Measurements from ENCODE around the gene NLGN1. TPM values are rescaled to one million over a fixed set of nuclear protein-coding genes. Genes with fewer than 3 reads are reported as not detected.

NLGN1 gene
- total RNA-seq, 3 donors from 2014 or later (not counting 1 experiment from before 2014, with no cell fraction given) = not detected

DNA sequence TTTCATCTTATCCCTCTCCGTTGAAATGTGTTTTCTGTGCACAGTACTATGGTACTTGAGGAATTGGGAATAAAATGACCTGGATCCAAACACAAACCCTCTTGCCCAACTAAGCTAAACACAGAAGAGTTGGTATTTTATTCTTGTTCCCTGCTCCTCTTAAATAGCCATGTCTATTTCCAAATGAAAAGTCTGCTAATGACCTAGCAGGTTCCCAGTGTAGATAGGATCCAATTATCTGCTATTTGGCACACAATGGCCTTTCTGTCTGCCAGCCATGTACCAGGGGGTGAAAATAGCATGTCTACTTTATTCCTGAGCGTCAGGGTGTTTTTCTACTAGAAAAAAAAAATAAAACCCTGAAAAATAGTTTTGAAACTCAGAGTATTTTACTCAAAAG, 804.6 kb downstream of the NLGN1 start:
- Mint-ChIP-seq H3K36me3 (no peaks in the 10 kb centered on the region), H3K4me3 (no peak overlapping the region), H3K4me1 (no peaks in the 10 kb centered on the region), H3K9me3 (peaks cover 5 to 8% of the 10 kb centered on the region in 2 donors), H3K27me3 (ENCODE audit: low read depth in 2 of 2) (no peaks in the 10 kb centered on the region), H3K27ac (no peak overlapping the region)
- TF ChIP-seq, protein P1, sequence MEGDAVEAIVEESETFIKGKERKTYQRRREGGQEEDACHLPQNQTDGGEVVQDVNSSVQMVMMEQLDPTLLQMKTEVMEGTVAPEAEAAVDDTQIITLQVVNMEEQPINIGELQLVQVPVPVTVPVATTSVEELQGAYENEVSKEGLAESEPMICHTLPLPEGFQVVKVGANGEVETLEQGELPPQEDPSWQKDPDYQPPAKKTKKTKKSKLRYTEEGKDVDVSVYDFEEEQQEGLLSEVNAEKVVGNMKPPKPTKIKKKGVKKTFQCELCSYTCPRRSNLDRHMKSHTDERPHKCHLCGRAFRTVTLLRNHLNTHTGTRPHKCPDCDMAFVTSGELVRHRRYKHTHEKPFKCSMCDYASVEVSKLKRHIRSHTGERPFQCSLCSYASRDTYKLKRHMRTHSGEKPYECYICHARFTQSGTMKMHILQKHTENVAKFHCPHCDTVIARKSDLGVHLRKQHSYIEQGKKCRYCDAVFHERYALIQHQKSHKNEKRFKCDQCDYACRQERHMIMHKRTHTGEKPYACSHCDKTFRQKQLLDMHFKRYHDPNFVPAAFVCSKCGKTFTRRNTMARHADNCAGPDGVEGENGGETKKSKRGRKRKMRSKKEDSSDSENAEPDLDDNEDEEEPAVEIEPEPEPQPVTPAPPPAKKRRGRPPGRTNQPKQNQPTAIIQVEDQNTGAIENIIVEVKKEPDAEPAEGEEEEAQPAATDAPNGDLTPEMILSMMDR (IDR thresholded peaks at IDR 0.05) = no peak
- DNase-seq (no peak), ATAC-seq (no peak)
- Histone ChIP-seq H3K36me3 (ENCODE audit: control insufficient read depth, insufficient read depth, low read length) (no peaks in the 10 kb centered on the region), H3K4me1 (ENCODE audit: control insufficient read depth, insufficient read depth, low read length) (no peaks in the 10 kb centered on the region), H3K27ac (ENCODE audit: low read length) (no peak overlapping the region), H3K27me3 (ENCODE audit: control insufficient read depth, insufficient read depth, low read length) (no peaks in the 10 kb centered on the region), H3K9me3 (ENCODE audit: control insufficient read depth, insufficient read depth, low read length) (no peaks in the 10 kb centered on the region), H3K4me3 (ENCODE audit: low read length) (no peak overlapping the region)
- 57% methylated on average over 1 of the region's 2 CpGs for WGBS (ENCODE audit: insufficient coverage)
- intact Hi-C loops (cut with micrococcal nuclease) = no loop called here

DNA sequence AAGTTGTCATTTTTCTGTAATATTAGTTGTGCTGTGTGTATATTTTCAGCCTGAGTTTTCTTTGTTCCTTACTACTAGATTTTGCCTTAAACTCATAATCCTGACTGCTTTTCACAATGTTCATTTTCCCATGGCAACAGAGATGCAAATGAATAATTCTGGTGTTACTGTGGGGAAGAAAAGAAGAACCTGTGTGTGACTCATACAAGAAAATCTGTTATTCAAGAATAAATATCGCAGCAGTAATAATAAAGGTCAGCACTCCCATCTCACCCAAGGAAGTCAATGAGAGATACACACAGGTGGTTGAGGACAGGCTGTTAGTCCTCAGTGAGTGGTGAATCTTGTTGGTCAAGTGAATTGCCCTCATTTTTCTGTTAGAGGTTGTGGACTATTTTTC, 805.0 kb downstream of the NLGN1 start:
- Mint-ChIP-seq H3K36me3 (no peaks in the 10 kb centered on the region), H3K9me3 (peaks cover 4 to 7% of the 10 kb centered on the region in 2 donors), H3K27me3 (ENCODE audit: low read depth in 2 of 2) (no peaks in the 10 kb centered on the region), H3K27ac (no peak overlapping the region), H3K4me3 (no peak overlapping the region), H3K4me1 (no peaks in the 10 kb centered on the region)
- Histone ChIP-seq H3K36me3 (ENCODE audit: control insufficient read depth, insufficient read depth, low read length) (no peaks in the 10 kb centered on the region), H3K9me3 (ENCODE audit: control insufficient read depth, insufficient read depth, low read length) (no peaks in the 10 kb centered on the region), H3K27ac (ENCODE audit: low read length) (no peak overlapping the region), H3K4me3 (ENCODE audit: low read length) (no peak overlapping the region), H3K4me1 (ENCODE audit: control insufficient read depth, insufficient read depth, low read length) (no peaks in the 10 kb centered on the region), H3K27me3 (ENCODE audit: control insufficient read depth, insufficient read depth, low read length) (no peaks in the 10 kb centered on the region)
- no peak for ATAC-seq
- WGBS (ENCODE audit: insufficient coverage) = 100% methylated on average over 1 of the region's 1 CpG
- intact Hi-C loops (cut with micrococcal nuclease) = no loop called here
- TF ChIP-seq, protein P1 (IDR thresholded peaks at IDR 0.05) = no peak
- DNase-seq = no peak

DNA sequence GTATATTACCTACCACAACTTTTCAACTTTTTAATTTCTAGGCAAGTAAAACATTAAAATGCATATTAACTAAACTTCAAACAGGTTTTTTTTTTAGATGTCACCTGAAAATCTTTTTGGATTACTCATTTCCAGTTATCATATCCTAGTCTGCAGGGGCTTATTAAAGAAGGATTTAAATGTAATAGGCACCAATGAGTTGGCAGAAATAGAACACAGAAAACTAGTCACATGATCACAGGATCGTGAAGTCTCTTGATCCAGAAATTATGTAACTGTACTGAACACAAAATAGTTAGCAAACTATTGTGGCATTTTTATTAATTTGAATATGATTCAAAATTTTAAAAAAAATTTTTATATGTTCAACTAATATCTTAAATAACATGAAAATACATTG, 807.2 kb downstream of the NLGN1 start:
- no peak overlapping the region for H3K4me3 ChIP-seq (ENCODE audit: low read length)
- H3K27me3 ChIP-seq (ENCODE audit: control insufficient read depth, insufficient read depth, low read length) = no peaks in the 10 kb centered on the region
- H3K36me3 ChIP-seq (ENCODE audit: control insufficient read depth, insufficient read depth, low read length) = no peaks in the 10 kb centered on the region
- H3K27ac ChIP-seq (ENCODE audit: low read length) = no peak overlapping the region
- H3K4me1 Mint-ChIP-seq = no peaks in the 10 kb centered on the region
- H3K27me3 Mint-ChIP-seq (ENCODE audit: low read depth in 2 of 2) = no peaks in the 10 kb centered on the region
- H3K9me3 ChIP-seq (ENCODE audit: control insufficient read depth, insufficient read depth, low read length) = no peaks in the 10 kb centered on the region
- intact Hi-C loops (cut with micrococcal nuclease) = no loop called here
- no peaks in the 10 kb centered on the region for H3K36me3 Mint-ChIP-seq
- no peak overlapping the region for H3K27ac Mint-ChIP-seq
- TF ChIP-seq, protein P1 (IDR thresholded peaks at IDR 0.05) = no peak
- no peak overlapping the region for H3K4me3 Mint-ChIP-seq
- H3K9me3 Mint-ChIP-seq = peaks cover 5 to 7% of the 10 kb centered on the region in 2 donors
- ATAC-seq (no peak), DNase-seq (no peak)
- WGBS (ENCODE audit: insufficient coverage) = no CpG with 5 or more reads among the region's 1 CpG
- no peaks in the 10 kb centered on the region for H3K4me1 ChIP-seq (ENCODE audit: control insufficient read depth, insufficient read depth, low read length)

DNA sequence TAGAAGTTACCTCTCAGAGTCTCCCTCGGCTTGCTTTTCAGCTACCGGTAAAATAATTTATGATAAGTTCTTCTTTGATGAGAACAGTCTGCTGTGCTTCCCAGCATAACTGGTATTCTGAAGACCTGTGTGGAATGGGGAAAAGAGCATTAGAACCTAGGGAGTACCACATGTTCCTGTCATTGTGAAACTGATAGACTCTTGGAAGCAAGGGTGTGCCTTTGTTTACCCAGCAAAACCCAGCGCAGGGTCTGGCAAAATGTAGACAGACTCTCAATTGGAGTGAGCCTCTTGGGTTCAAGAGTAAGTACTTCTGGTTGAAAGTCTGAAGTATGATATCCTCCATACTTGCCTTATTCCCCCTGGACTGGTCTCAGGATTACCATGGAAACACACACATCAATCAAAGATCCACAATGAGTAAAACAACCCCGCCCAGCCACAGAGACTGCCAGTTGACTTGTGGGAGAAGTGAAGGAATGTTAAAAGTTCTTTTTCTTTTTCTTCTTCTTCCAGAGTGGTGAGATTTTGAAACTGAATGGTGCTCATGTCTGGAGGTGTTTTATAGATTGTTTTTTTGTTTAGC, 809.2 kb downstream of the NLGN1 start:
- no peak for ATAC-seq

More for the DNA sequence above, 809.2 kb downstream of the NLGN1 start:
- Mint-ChIP-seq H3K27ac (no peak overlapping the region), H3K4me1 (no peaks in the 10 kb centered on the region), H3K4me3 (no peak overlapping the region), H3K9me3 (peaks cover 7 to 9% of the 10 kb centered on the region in 2 donors), H3K27me3 (ENCODE audit: low read depth in 2 of 2) (no peaks in the 10 kb centered on the region), H3K36me3 (no peaks in the 10 kb centered on the region)
- no peaks in the 10 kb centered on the region for H3K27me3 ChIP-seq (ENCODE audit: control insufficient read depth, insufficient read depth, low read length)
- H3K36me3 ChIP-seq (ENCODE audit: control insufficient read depth, insufficient read depth, low read length) = no peaks in the 10 kb centered on the region
- TF ChIP-seq, protein P1 (IDR thresholded peaks at IDR 0.05) = no peak
- intact Hi-C loops (cut with micrococcal nuclease) = no loop called here
- no peak overlapping the region for H3K4me3 ChIP-seq (ENCODE audit: low read length)
- no peak for DNase-seq
- WGBS (ENCODE audit: insufficient coverage) = 87% methylated on average over 3 of the region's 4 CpGs
- no peaks in the 10 kb centered on the region for H3K9me3 ChIP-seq (ENCODE audit: control insufficient read depth, insufficient read depth, low read length)
- H3K4me1 ChIP-seq (ENCODE audit: control insufficient read depth, insufficient read depth, low read length) = no peaks in the 10 kb centered on the region
- H3K27ac ChIP-seq (ENCODE audit: low read length) = no peak overlapping the region
